OCI-LY7 (cell line): ENCODE data around the gene RIMBP2.

Experiments
- EZH2phosphoT487 ChIP-seq: fragments of 200-600 bp; sonication (generic); IDR thresholded peaks from 2 replicates; pipeline ENCODE4 v1.6.1; 2018; ENCODE audit warnings: low read depth, borderline replicate concordance, mild to moderate bottlenecking, mixed run types, antibody characterized with exemption, low read length, moderate library complexity, mixed read lengths
- TF ChIP-seq, protein P1 (sequence below): fragments of 200-600 bp; sonication (generic); conservative IDR thresholded peaks from 2 replicates; pipeline ENCODE4 v1.5.1; 2014; ENCODE audit warnings: mild to moderate bottlenecking, antibody characterized with exemption, low read length, moderate library complexity, mixed read lengths

DNA sequence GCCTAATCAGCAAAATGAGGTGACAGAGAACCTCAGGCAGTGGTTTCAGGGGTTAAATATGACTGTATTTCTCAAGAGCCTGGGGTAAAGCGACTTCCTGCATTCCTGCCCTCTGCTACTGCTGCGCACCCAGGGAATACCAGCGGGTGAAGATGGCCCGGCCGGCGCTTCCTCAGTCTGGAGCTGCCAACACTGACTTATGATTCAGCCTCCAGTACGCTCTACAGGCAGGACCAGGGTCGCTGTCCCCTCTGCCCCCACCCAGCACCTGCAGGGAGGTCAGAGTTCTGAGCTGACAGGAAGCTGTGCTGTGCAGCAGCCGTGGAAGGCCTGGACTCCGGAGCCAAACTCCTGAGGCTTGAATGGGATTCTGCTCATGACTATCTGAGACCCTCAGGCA, 250.5 kb downstream of the RIMBP2 start:
- TF ChIP-seq, protein P1, sequence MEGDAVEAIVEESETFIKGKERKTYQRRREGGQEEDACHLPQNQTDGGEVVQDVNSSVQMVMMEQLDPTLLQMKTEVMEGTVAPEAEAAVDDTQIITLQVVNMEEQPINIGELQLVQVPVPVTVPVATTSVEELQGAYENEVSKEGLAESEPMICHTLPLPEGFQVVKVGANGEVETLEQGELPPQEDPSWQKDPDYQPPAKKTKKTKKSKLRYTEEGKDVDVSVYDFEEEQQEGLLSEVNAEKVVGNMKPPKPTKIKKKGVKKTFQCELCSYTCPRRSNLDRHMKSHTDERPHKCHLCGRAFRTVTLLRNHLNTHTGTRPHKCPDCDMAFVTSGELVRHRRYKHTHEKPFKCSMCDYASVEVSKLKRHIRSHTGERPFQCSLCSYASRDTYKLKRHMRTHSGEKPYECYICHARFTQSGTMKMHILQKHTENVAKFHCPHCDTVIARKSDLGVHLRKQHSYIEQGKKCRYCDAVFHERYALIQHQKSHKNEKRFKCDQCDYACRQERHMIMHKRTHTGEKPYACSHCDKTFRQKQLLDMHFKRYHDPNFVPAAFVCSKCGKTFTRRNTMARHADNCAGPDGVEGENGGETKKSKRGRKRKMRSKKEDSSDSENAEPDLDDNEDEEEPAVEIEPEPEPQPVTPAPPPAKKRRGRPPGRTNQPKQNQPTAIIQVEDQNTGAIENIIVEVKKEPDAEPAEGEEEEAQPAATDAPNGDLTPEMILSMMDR: no peak
- TF ChIP-seq EZH2phosphoT487: no peak
